Activated CD4-positive, alpha-beta T cell treated with anti-CD3 and anti-CD28 coated beads for 4 hours (primary cell): ENCODE measurements around the gene PIK3R1.

Experiments used
- DNase-seq, 2 donors: peaks; one replicate each; pipeline ENCODE4 v3.0.0-alpha.2; 2020

The PIK3R1 gene

DNA sequence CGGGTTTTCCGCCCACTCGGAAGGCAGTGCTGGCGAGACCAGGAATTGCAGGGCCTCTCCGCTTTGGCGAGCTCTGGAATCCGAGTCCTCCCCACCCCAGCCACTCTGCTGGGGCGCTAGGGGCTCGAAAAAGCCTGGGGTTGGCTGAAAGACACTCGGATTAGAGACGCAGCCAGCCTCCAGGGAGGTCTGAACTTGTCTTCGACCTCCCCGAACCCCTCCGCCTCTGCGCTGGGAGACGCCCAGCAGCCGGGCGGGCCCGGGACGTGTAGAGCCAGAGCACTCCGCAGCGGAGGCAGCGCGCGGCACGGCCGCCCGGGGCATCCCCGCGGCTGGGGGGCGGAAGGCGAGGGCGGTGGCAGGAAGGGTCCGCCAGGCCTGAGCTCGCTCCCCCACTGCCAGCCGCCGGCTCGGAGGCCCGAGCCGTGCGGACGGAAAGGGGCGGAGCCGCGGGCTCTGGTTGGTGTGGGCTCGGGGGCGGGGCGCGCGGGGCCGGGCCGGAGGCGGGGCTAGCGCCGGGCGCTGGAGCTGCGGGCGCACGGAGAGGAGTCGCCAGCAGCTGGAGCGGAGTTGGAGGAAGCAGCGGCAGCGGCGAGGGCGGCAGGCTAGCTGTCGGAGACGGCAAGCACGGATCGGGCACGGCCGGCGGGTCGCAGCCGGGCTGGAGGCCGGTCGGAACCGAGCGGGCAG, at the start of gene PIK3R1:
Gene PIK3R1 (plus strand): TSS at position 549 of the 690 bp plus-strand sequence. CDS start 10,920 bp downstream, outside the sequence.
- DNase-seq: peak; percentile 89

DNA sequence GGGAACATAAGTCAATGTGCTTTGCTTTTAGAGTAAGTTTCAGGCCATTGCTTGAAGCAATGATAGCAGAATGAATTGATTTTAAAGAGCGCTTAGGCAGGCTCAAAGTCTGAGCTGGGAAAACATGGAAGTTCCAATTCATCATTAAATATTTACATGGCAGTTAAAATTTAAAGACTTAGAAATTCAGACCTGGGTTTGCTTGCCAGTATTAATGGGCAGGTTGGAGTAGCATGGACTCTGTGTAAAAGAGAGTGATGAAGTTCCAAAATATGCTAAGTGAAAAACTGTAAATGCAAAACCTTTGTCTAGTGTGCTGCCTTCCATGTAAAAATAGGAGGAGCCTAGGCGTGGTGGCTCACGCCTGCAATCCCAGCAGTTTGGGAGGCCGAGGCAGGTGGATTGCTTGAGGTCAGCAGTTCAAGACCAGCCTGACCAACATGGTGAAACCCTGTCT, 48.3 kb upstream of the PIK3R1 start:
- no peak for DNase-seq

DNA sequence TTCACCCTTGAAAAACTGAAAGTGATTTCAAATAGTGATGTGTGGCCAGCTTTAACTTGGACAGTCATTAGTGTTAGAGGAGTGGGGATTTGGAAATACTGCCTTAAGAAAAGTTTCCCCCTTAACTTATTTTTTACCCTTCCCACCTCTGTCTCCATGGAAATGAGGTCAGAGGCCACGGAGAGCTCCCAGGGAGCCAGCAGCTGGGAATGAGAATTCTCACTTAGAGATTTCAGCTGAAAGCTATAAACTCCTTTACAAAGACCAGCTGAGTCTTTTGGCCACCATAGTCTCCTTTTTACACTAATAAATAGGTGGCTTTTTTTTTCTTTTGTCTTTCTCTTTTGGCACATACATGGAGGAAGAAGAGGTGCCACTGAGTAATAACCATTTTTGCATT, 45.7 kb upstream of the PIK3R1 start:
- no peak for DNase-seq

DNA sequence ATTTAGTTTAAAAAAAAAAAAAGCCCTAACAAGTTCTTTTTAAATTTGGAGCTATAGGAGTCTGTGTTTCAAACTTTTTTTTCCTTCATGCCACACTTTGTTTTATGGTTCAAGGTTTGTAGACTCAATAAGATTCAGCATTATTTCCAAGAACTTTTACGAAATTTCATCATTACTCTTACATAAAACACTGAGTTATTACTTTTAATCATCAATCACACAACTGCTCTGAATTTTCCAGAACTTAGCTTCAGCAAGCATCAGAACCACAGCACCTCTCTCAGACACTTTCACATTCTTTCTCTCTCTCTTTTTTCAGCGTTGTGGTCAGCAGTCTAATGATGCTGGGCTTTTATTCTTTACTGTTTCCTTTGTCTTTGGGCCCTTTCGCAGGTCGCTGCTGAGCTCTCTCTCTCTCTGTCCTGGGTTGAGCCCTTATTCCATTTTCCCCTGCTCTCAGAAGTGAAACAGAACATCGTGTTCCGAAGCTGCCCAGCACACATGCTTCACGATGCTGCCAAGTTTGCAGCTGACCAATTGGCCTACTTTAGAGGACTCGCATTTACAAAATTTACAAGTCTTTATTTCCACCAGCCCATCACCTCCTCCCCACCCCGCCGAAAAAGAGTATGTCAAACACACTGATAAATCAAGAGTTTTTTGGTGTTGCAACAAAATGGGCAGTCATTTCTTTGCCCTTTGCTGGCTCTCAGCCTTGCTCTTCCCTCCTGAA, 44.6 kb upstream of the PIK3R1 start:
- DNase-seq: no peak

- no peak for DNase-seq
Measured at GRCh38 chr5:68172314-68172713, 43.2 kb upstream of the PIK3R1 start.

DNA sequence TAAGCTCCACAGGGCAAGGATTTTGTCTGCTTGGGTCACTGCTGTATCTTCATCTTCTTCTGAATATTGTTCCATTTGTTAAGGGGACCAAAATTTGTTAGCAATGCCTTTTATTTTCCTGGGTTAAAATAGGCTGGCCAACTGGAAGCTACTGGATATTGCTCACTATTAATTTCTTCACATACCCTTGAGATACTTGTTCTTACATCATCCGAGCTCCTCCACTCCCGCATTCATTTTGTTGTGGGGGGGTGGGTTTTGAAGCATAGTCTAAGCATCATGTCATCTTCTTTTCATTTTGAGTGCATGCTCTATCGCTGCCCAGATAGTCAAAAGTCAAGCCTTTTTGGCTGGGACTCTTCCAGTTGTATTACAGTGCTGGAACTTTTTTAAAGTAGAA, 42.5 kb upstream of the PIK3R1 start:
- no peak for DNase-seq

- no peak for DNase-seq
Measured at GRCh38 chr5:68176253-68176652, 39.3 kb upstream of the PIK3R1 start.

DNA sequence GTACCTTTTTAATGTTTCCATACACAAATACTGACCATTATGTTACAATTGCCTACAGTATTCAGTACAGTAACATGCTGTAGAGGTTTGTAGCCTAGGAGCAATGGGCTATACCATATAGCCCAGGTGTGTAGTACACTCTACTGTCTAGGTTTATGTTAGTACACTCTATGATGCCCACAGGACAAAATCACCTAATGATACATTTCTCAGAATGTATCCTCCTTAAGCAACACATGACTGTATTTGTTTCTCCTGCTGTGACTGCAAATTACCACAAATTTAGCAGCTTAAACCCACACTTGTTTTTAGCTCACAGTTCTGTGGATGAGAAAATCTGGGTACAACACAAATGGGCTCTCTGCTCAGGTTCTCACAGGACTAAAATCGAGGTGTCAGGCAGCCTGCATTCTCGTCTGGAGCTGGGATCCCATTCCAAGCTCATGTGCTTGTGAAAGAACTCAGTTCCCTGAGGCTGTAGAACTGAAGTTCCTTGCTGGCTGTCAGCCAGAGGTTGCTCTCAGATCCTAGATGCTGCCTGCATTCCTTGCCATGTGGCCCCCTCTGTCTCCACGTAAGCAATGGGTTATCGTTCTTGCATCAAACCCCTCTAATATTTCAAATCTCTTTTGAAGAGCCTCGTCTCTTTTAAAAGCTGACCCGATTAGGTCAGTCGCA, 38.6 kb upstream of the PIK3R1 start:
- DNase-seq: no peak

DNA sequence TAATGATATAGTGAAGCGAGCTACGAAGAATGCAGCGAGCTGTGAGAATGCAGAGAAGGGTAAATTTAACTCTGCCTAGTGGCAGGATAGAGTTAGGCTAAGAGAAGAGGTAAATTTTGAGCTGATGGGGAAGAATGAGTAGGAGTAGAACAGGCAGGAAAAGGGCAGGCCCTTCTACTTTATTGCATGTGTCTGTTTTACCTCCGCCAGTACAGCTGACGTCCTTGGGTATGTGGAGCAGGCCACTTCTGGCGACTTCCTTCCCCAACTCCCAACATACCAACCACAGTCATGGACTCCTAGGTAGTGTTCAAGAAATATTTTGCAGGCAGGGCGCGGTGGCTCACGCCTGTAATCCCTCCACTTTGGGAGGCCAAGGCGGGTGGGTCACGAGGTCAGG, 37.9 kb upstream of the PIK3R1 start:
- no peak for DNase-seq

DNA sequence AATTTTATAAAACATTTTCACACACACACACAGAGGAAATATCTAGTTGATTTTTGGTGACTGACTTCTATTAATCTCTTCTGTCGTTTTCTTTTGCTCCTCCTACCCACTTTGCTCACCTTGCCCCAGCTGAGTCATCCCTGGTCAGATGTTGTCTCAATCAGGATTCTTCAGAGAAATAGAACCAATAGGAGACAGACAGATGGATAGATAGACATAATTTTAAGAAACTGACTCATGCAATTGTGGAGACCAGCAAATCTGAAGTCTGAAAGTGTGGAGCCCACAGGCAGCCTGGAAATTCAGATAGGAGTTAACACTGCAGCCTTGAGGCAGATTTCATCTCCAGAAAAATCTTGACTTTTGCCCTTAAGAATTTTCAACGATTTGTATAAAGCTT, 37.0 kb upstream of the PIK3R1 start:
- DNase-seq: peak; percentile 11 to 16

- no peak for DNase-seq
Measured at GRCh38 chr5:68180121-68181038, 35.2 kb upstream of the PIK3R1 start.

DNA sequence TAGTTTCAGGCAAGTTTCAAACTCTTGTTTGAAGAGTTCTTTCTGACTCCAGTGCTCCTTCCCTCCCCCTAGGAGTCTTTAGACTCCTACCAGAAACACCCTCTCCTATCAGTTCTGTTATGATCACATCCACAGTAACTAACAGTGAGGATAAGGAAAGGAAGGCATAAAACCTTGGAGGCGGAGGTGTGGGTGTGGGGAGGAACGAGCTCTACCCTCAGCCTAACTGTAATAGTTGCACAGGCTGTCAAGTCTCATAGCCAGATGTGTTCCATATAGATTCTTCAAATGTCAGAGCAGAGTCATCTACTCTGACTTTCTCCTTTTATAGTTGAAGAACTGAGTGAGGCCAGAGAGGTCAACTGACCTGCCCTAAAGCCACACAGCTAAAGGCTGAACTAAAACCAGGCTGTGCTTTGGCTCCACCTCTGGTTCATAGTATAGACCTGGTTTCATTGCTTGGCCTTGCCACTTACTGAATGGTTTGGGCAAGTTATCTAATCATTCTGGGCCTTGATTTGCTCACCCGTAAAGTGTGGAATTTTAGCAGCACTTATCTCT, 34.4 kb upstream of the PIK3R1 start:
- DNase-seq: no peak

- DNase-seq: no peak
Measured at GRCh38 chr5:68182094-68182493, 33.5 kb upstream of the PIK3R1 start.

DNA sequence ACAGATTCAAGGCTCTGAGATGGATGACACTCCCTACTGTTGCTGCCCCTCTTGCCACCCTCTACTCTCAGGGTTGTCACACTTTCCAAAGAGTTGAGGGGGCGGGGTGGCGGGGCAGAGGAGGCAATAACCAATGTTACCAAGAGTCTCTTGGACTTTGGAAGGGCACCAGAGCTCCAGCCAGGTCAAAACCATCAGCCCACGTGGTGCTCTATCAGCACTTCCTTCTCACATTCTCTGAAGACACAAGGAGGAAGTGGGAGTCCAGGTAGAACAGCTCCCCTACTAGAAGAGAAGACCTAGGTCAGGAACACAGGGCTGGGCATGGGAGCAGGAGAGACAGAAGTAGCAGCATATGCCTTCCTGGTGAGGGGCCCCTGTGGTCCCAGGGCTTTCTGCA, 33.0 kb upstream of the PIK3R1 start:
- no peak for DNase-seq

DNA sequence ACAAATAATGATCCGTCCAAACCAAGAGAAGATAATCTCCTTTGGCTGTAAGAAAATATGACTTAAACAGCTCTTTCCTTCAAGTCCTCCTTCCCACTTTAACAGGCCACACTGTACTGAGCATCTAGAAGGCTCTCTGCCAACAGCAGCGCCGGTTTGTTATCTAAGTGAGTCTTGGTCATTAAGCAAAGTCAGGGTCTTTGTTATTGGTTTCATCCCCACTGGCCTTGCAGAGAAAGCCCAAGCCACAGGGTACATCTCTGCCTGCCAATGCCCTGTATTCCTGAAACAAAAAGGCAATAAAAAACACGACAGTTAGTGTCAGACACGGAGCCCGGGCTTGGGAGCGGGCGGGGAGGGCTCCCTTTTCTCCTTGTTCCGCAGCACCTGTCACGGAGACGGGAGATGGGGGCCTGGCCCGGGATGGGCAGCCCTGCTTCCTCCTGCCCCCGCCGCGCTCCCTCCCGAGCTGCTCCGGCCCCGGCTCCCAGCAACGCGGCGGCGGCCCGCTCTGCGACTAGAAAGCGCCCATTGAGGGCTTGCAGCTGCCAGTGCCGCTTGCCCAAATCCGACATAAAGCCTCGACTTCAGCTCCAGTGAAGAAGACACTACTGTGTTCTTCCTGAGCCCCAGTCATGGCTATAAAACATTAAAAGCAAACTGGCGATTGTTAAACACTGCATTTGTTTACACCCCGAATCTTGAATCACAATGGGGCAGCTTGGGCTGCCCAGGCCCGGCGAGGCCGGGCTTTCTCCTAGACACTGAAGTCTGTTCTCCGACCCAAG, 28.1 kb upstream of the PIK3R1 start:
- no peak for DNase-seq

GRCh38 chr5:68189171-68189570, 26.4 kb upstream of the PIK3R1 start:
- no peak for DNase-seq

DNA sequence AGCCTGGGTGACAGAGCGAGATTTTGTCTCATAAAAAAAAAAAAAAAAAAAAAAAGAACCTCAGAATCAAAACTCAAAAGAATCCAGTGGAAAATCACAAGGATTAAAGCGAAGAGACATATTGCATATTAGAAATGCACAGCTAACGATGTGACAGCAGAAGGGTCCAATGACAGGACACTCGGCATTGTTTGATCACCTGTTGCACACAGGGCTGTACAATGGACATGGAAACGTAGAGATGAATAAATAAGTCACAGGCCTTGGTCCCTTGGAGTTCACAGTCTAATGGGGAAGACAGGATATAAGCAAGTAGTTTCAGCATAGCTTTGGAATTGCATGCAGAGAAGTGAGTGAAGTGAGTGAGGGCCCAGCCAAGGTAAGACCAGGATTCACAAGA, 25.9 kb upstream of the PIK3R1 start:
- DNase-seq: no peak

DNA sequence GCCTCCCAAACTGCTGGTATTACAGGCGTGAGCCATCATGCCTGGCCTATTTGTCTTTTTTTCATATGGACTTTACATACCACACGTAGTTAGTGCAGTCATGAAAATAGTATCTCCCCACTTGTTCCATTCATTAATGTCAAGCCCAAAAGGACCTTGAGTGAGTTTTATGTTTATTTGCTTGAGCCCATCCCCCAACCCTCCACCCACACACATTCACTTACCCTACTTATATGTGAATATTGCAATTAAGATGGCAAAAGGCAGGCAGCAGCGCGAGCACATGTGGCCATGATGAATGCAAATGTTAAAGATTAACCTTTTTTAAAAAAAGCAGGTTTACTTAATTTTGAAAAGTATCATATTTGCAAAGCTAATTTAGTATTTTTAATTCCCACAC, 24.9 kb upstream of the PIK3R1 start:
- no peak for DNase-seq

DNA sequence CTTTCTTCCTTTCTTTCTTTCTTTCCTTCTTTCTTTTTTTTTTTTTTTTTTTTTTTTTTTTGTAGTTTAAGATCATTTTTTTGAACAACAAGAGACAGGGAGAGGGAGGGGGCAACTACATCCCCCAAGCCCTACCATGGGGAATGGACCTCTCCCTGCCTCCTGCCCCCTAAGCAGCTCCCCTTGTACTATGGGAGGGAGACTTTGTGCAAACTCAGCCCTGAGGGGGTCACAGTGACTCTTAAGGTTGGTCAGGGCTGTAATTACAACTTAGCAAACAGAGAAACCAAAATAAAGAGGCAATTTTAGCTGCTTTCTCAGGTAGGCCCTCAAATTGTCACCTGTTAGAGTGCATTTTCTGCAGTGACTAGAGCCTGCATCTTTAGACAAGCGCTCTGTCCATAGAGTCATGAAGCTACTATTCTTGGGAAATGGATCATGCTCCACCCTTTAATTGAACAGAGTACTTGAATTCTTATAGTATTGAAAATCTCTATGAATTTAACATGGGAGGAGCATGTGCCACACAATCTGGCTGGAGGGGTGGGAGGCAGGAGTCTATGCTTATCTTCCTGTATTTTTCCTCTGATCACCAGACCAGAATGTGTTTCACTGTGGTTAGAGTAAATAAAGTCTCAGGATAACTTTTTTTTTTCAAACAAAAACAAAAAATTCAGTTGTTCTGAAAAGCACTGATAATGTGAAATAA, 24.3 kb upstream of the PIK3R1 start:
- DNase-seq: no peak

- no peak for DNase-seq
Measured at GRCh38 chr5:68192679-68193060, 22.9 kb upstream of the PIK3R1 start.

DNA sequence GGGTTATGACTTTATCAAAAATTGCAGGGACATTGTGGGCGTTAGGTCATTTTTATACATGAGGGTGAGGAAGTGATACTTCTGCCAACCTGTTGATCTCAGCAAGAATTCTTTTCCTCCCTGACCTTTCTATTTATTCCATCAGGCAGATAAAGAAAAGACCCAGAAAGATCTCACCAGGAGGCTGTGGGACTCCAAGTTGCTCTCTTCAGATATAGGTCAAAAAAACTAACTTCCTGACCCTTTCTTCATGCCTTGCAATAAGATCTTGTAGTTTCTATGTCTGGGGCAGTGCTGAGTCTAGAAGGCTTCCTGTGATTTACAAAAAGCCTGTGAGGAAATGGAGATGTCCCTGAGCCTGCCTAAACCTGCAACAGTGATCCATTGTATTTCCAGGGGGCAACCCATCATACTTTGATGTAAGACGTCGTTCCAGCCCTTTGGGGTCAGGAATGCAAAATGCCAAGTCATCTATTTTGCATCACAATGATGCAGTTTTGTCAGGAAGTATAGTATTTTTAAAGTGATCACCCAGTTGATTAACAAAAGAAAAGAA, 22.0 kb upstream of the PIK3R1 start:
- no peak for DNase-seq
